ENCODE measurements around the gene OR51B4. TPM values are rescaled to one million over a fixed set of nuclear protein-coding genes. Genes with fewer than 3 reads are reported as not detected.

The OR51B4 gene
- total and polyA plus RNA-seq, 9 of the 15 experiments (the other 6 are each of a cell fraction or from before 2014, with no cell fraction given), result 17.1 to 64.6 (median 39.9) TPM

DNA sequence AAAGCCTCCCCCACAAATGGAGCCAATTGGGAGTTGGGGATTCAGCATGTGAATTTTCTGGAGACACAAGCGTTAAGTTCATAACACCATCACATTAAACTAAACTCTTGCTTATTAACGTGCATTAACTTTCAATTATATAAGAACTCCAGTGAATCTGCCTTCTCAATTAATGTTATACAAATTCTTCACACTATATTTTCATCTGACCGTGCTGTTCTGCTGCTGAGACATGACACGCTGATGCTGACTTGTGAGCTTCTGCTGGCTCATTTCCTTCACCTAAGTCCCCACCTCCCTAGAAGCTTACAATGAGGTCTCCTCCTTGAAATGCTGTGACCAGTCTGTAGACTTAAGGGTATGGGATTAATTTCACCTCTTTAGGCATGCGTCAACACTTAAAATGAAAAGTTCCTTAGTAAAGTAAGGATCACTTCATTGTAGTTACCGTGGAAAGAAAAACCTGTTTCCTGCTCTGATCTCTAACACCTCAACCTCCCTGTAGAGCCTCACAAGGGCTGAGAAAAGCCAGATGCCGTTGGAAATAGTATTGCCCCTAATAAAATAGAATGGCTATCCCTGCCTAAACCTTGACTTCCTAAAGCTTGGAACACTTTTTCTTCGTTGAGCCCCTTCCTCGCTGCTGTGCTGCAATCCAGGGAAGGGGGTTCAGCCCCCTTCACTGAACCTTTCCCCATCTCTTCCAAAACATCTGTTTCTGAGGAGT lies 49.4 kb downstream of the OR51B4 start (continued):
- 0 out of 4 replicates have a peak, but pooled peaks of 1 of the 2 experiments have one; percentile 24 for TF ChIP-seq NRF1 (conservative IDR thresholded peaks at IDR 0.05 in 1 of 2, IDR thresholded peaks at IDR 0.05 in 1 of 2)
- TF ChIP-seq ZNF77 (CRISPR knock-in tag; IDR thresholded peaks at IDR 0.05), result peak; percentile 73; the same call in 1 of the 2 replicates
- TF ChIP-seq BACH1 (tag; IDR thresholded peaks at IDR 0.05), result 0 out of 2 replicates have a peak, but pooled peaks have one; percentile 31
- TF ChIP-seq MAFF (IDR thresholded peaks at IDR 0.05; ENCODE audit: low read length), result peak; percentile 14; the same call in 1 of the 2 replicates
- peak; percentile 32; the same call in 1 of the 2 replicates for TF ChIP-seq SUPT5H (IDR thresholded peaks at IDR 0.05)
- no peak for TF ChIP-seq FOXM1 (IDR thresholded peaks at IDR 0.05; ENCODE audit: low read depth)
- no peak for TF ChIP-seq FOXM1 (CRISPR knock-in tag; IDR thresholded peaks at IDR 0.05; ENCODE audit: low read depth)
- 0 out of 2 replicates have a peak, but pooled peaks have one; percentile 20 for TF ChIP-seq MBD2 (IDR thresholded peaks at IDR 0.05; ENCODE audit: borderline replicate concordance, low read depth)
- peak; percentile 5; the same call in 1 of the 2 replicates for TF ChIP-seq MAFK (IDR thresholded peaks at IDR 0.05; ENCODE audit: low read length)
- 0 out of 2 replicates have a peak, but pooled peaks have one; percentile 9 for TF ChIP-seq RBFOX2 (IDR thresholded peaks at IDR 0.05; ENCODE audit: low read depth, low read length)
- no peak for TF ChIP-seq DLX4 (CRISPR knock-in tag; IDR thresholded peaks at IDR 0.05)
- TF ChIP-seq MAZ (CRISPR knock-in tag; conservative IDR thresholded peaks at IDR 0.05 in 1 of 2, IDR thresholded peaks at IDR 0.05 in 1 of 2), result 0 out of 4 replicates have a peak, but pooled peaks of 1 of the 2 experiments have one; percentile 25
- peak; percentile 96 for TF ChIP-seq POLR2AphosphoS2 (IDR thresholded peaks at IDR 0.05; ENCODE audit: low read length)
- TF ChIP-seq ZNF436 (CRISPR knock-in tag; IDR thresholded peaks at IDR 0.05), result peak; percentile 23; the same call in 1 of the 2 replicates
- TF ChIP-seq ZNF696 (CRISPR knock-in tag; conservative IDR thresholded peaks at IDR 0.05), result 0 out of 2 replicates have a peak, but pooled peaks have one; percentile 5
- TF ChIP-seq CTBP1 (IDR thresholded peaks at IDR 0.05; ENCODE audit: borderline replicate concordance), result 0 out of 2 replicates have a peak, but pooled peaks have one; percentile 7
- TF ChIP-seq, protein P1, sequence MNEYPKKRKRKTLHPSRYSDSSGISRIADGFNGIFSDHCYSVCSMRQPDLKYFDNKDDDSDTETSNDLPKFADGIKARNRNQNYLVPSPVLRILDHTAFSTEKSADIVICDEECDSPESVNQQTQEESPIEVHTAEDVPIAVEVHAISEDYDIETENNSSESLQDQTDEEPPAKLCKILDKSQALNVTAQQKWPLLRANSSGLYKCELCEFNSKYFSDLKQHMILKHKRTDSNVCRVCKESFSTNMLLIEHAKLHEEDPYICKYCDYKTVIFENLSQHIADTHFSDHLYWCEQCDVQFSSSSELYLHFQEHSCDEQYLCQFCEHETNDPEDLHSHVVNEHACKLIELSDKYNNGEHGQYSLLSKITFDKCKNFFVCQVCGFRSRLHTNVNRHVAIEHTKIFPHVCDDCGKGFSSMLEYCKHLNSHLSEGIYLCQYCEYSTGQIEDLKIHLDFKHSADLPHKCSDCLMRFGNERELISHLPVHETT (CRISPR knock-in tag; conservative IDR thresholded peaks at IDR 0.05 in 1 of 2, IDR thresholded peaks at IDR 0.05 in 1 of 2), result 0 out of 4 replicates have a peak, but pooled peaks of 1 of the 2 experiments have one; percentile 4
- TF ChIP-seq NR4A1 (CRISPR knock-in tag; IDR thresholded peaks at IDR 0.05), result no peak
- TF ChIP-seq NR4A1 (tag; IDR thresholded peaks at IDR 0.05), result no peak
- 0 out of 2 replicates have a peak, but pooled peaks have one; percentile 24 for TF ChIP-seq CREB5 (CRISPR knock-in tag; IDR thresholded peaks at IDR 0.05)
- peak; percentile 57; the same call in 1 of the 2 replicates for TF ChIP-seq ZNF561 (CRISPR knock-in tag; conservative IDR thresholded peaks at IDR 0.05)
- no peak for TF ChIP-seq KAT2B (IDR thresholded peaks at IDR 0.05; ENCODE audit: low read depth, low read length)
- peak; percentile 53; the same call in 1 of the 2 replicates for TF ChIP-seq ELF2 (CRISPR knock-in tag; IDR thresholded peaks at IDR 0.05)
- no peak for TF ChIP-seq ZNF431 (CRISPR knock-in tag; IDR thresholded peaks at IDR 0.05)
- no peak for TF ChIP-seq POLR3A (IDR thresholded peaks at IDR 0.05; ENCODE audit: borderline replicate concordance, extremely low read depth, insufficient read depth, insufficient read length)
